HFFc6 (cell line): ENCODE results near the gene EPB41L1. TPM values are rescaled to one million over a fixed set of nuclear protein-coding genes. Genes with fewer than 3 reads are reported as not detected.

Experiments
- DNase-seq: peaks from one replicate; pipeline ENCODE4 v3.0.0-alpha.2; 2018
- H3K27ac Mint-ChIP-seq: 2 replicates; pipeline ENCODE4 v1.8.0; 2020; ENCODE audit warnings: mild to moderate bottlenecking, mixed read lengths
- H3K27me3 Mint-ChIP-seq: 2 replicates; pipeline ENCODE4 v1.8.0; 2021; ENCODE audit warnings: mild to moderate bottlenecking, moderate library complexity, mixed read lengths; ENCODE audit not compliant: insufficient read depth
- H3K36me3 Mint-ChIP-seq: 2 replicates; pipeline ENCODE4 v1.8.0; 2021; ENCODE audit warnings: low read depth, mixed read lengths
- H3K4me1 Mint-ChIP-seq: 2 replicates; pipeline ENCODE4 v1.8.0; 2020; ENCODE audit warnings: low read depth, mixed read lengths
- H3K4me3 Mint-ChIP-seq: 2 replicates; pipeline ENCODE4 v1.8.0; 2020; ENCODE audit warnings: mild to moderate bottlenecking, moderate library complexity, mixed read lengths
- H3K9me3 Mint-ChIP-seq: 2 replicates; pipeline ENCODE4 v1.8.0; 2020; ENCODE audit warnings: mild to moderate bottlenecking, mixed read lengths
- CTCF ChIP-seq: fragments of 200-600 bp; sonication (generic); IDR thresholded peaks from 2 replicates; pipeline ENCODE4 v1.5.0; 2021; ENCODE audit warnings: antibody characterized with exemption, mild to moderate bottlenecking
- total RNA-seq, 6 experiments: library from RNA; stranded (reverse); fragmentation: NEBNext Ultra II Directional; extraction: Animal tissue kit (Norgen Biotek cat#: 25700); gene quantifications; 2 replicates in 1 of 6; 3 replicates in 5 of 6; pipeline ENCODE4 v1.2.3, GENCODE V29; 2021

EPB41L1 gene
- total RNA-seq, 6 experiments from 2014 or later: 41.9 to 51.0 (median 43.4) TPM

GRCh38 chr20:36219671-36220220 is 65.2 kb downstream of the EPB41L1 start:
- no peaks in the 10 kb centered on the region; the same call in 1 of the 2 replicates for H3K27me3 Mint-ChIP-seq
- DNase-seq: no peak

GRCh38 chr20:36225666-36226065 is 71.1 kb downstream of the EPB41L1 start:
- no peaks in the 10 kb centered on the region for H3K9me3 Mint-ChIP-seq

More at GRCh38 chr20:36219671-36220220, 65.2 kb downstream of the EPB41L1 start:
- no peak overlapping the region for H3K4me3 Mint-ChIP-seq
- TF ChIP-seq CTCF: no peak
- H3K27ac Mint-ChIP-seq: no peak overlapping the region
- H3K4me1 Mint-ChIP-seq: no peaks in the 10 kb centered on the region
- no peaks in the 10 kb centered on the region for H3K36me3 Mint-ChIP-seq
- H3K9me3 Mint-ChIP-seq: no peaks in the 10 kb centered on the region

GRCh38 chr20:36228770-36229169 is 74.2 kb downstream of the EPB41L1 start:
- TF ChIP-seq CTCF: no peak
- no peaks in the 10 kb centered on the region for H3K9me3 Mint-ChIP-seq
- H3K36me3 Mint-ChIP-seq: no peaks in the 10 kb centered on the region
- DNase-seq: no peak
- no peaks in the 10 kb centered on the region for H3K4me1 Mint-ChIP-seq
- no peak overlapping the region for H3K27ac Mint-ChIP-seq
- H3K4me3 Mint-ChIP-seq: no peak overlapping the region
- H3K27me3 Mint-ChIP-seq: peaks cover 5% of the 10 kb centered on the region

More at GRCh38 chr20:36225666-36226065, 71.1 kb downstream of the EPB41L1 start:
- Mint-ChIP-seq H3K4me1 (no peaks in the 10 kb centered on the region), H3K36me3 (no peaks in the 10 kb centered on the region), H3K27me3 (peaks cover 2% of the 10 kb centered on the region; the same call in 1 of the 2 replicates), H3K4me3 (no peak overlapping the region), H3K27ac (no peak overlapping the region)
- TF ChIP-seq CTCF: no peak
- DNase-seq: no peak

GRCh38 chr20:36230019-36230418 is 75.5 kb downstream of the EPB41L1 start:
- H3K9me3 Mint-ChIP-seq: no peaks in the 10 kb centered on the region
- H3K4me3 Mint-ChIP-seq: no peak overlapping the region
- no peak for DNase-seq
- H3K27ac Mint-ChIP-seq: no peak overlapping the region
- H3K4me1 Mint-ChIP-seq: no peaks in the 10 kb centered on the region
- no peak for TF ChIP-seq CTCF
- no peaks in the 10 kb centered on the region for H3K36me3 Mint-ChIP-seq
- H3K27me3 Mint-ChIP-seq: peaks cover 5% of the 10 kb centered on the region

- Mint-ChIP-seq H3K4me3 (no peak overlapping the region), H3K9me3 (no peaks in the 10 kb centered on the region), H3K4me1 (peaks cover 6% of the 10 kb centered on the region; the same call in 1 of the 2 replicates), H3K27ac (no peak overlapping the region), H3K27me3 (peaks cover 3% of the 10 kb centered on the region; the same call in 1 of the 2 replicates), H3K36me3 (no peaks in the 10 kb centered on the region)
- TF ChIP-seq CTCF: no peak
- no peak for DNase-seq
Observed at GRCh38 chr20:36231331-36231730, 76.8 kb downstream of the EPB41L1 start.
